Stimulated activated CD8-positive, alpha-beta memory T cell treated with anti-CD3 and anti-CD28 coated beads, Interleukin-12 subunit alpha, Interleukin-12 subunit beta, amount 100 ng/mL, for 1 hour (primary cell): ENCODE data around the gene MSLN.

Source experiments
- DNase-seq: peaks from one replicate; pipeline ENCODE4 v3.0.0-alpha.2; 2020; ENCODE audit warnings: low read depth

MSLN gene

GRCh38 chr16:723695-724094 is 36.8 kb upstream of the MSLN start:
- DNase-seq, result no peak

DNA sequence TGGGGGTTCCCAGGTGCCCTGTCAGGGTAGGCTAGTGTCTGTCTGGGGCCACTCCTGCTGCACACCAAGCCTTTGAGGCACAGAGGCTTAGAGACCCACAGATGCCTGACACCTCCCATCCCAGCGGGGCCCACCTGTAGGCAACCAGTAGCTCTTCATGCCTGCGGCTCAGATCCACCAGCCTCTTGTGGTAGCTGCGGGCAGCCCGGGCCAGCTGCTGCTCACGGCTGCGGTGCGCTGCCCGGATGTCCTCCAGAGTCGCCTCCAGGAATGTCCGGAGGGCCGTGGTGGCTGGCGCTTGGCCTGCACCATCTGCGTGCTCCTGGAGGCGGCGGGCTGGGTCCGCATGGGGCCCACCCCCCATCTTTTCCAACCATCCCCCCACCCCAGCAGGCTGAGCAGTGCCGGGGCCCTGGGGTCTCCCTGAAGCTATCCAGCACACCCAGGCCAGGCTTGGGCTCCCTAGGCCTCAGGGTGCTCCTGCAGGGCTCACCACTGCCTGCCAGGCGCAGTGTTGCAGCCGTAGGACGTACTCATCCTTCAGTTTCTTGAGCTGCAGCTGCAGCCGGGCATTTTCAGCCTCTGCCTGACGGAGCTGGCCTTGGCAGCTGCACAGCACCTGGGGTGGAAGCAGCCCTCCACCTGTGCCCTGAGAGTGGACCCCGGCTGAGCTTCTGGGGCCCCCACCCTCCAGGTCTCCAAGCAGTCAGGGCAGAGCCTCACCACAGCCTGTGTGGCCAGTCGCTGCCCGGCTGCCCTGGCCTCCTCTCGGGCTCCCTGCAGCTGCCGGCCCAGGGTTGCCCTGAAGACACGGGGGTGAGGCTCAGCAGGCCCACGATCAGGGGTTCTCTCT is 36.1 kb upstream of the MSLN start:
- no peak for DNase-seq

GRCh38 chr16:725041-725376 is 35.5 kb upstream of the MSLN start:
- no peak for DNase-seq

GRCh38 chr16:725463-726187 is 34.9 kb upstream of the MSLN start:
- DNase-seq, result no peak

DNA sequence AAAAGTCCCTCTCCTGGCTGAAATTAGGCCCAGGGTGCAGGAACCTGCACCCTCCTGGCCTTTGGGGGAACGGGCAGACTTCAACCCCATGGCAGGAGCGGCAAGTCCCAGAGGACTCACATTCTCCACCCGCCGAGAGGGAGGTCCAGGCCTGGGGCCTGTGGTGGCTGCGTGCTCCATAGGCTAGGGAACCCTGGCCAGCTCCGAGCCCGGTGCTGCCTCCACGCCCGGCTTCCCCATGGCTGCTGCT is 34.4 kb upstream of the MSLN start:
- DNase-seq, result no peak

DNA sequence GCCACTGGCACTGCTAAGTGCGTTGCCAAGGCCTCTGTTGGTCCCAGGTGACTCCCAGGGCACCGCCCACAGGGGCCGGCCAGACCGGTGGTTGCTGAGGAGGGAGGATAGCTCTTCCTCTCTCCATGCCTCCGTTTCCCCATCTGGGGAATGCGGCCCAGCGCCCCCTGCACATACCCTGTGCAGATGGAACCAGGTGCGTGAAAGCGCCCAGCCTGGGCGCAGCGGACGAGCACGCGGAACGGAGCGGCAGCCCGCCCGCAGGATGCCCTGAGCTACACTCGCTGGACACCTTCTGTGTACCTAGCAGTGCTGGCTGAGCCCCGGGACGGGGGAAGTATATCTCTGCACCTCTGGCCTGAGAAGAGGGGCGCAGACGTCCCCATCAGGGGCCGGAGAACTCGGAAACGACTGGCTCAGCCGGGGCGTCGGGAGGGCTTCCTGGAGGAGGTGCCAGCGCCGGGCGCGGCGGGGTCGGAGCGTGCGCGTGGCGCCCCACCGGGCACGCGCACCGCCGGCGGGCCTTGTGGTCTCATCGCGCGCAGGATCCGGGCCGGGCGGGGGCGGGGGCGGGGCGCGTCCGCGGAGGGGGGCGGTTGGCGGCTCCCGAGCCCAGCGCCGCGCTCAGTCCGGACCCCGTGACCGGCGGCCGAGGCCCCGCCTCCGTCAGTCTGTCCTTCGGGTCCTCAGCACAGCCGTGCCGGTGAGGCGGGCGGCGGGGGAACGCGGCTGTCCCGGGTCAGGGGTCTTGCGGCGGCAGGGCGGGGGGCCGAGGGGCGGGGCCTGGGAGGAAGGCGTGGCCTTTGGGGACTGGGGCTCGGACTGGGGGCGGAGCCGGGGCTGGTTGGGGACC is 33.9 kb upstream of the MSLN start, which contains the start of the genes CCDC78 and HAGHL:
TSS of gene CCDC78 (minus strand) at position 6 of the 853 bp plus-strand sequence. CDS start 76 bp downstream, outside the sequence.
TSS of gene HAGHL (plus strand) at position 669 of the 853 bp plus-strand sequence. CDS start 404 bp downstream, outside the sequence.
- DNase-seq, result peak; percentile 43

GRCh38 chr16:727291-727977 is 33.1 kb upstream of the MSLN start:
- no peak for DNase-seq

GRCh38 chr16:728131-728889 is 32.2 kb upstream of the MSLN start:
- DNase-seq, result no peak

DNA sequence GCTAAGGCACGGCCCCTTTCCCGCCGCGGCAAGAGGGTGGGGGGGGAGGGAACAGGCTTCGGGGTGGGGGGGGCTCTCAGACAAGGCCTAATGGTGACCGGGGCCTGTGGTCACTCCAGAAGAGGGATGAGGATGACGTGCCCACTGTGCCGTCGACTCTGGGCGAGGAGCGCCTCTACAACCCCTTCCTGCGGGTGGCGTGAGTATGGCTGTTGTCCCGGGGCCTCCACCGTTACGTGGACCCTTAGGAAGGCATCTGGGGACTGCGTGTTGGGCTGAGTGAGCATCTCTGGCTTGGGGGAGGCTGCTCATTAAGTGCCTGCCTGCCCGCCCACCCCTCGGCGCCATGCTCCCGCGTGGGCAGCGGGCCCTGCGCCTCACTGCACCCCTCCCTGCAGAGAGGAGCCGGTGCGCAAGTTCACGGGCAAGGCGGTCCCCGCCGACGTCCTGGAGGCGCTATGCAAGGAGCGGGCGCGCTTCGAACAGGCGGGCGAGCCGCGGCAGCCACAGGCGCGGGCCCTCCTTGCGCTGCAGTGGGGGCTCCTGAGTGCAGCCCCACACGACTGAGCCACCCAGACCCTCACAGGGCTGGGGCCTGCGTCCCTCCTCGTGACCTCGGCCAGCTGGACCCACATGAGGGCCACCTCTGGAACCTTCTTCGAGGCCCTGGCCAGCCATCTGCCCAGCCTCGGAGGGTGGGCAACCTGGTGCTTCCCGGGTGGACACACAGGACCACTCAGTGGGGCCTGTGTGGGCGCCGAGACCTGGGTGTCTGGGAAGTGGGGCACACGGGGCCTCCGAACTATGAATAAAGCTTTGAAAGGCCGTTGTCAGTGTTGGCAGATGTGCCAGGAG is 31.4 kb upstream of the MSLN start:
- DNase-seq, result no peak

DNA sequence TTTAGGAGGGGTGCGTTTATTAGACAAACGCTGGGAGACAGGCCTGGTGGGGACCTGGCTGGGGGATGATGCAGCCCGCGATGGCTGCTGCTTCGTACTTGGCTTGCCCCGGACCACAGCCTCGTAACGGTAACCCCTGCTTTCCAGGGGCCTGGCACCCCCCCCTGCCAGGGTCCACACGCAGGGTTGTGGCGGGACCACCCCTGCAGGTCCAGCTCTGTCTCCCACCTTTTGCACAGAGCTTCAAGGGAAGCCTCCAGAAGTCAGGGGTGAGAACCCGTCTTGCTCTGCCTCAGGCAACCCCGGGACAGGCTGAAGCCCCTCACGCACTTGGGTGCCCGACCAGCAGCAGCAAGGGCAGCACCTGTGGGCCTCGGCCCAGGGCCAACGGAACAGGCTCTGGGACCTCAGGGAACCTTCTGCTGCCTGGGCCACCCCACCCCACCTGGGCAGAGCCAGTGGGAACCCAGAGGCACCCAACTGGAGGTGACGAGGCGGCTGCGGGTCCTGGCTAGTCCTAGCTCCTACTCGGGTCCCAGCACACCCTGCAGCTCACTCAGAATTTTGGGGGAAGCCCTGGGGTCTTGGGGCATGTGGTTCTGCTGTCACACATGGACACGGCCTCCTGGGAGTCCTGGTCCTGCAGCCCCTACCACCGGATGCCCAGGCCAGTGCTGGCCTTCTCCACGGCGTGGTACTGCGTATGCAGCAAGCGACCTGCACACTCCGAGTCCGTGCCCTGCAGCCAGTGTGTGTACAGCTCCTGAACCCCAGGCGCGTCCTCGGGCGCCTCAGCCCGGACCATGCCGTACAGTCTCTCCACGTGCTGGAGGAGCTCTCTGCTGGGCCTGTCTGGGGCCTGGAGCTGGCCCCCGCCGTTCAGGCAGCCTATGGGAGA is 30.5 kb upstream of the MSLN start:
- no peak for DNase-seq

GRCh38 chr16:730666-731509 is 29.6 kb upstream of the MSLN start:
- no peak for DNase-seq

- no peak for DNase-seq
Measured at GRCh38 chr16:732332-732731, 28.2 kb upstream of the MSLN start.

GRCh38 chr16:732936-733335 is 27.6 kb upstream of the MSLN start:
- no peak for DNase-seq

- no peak for DNase-seq
Measured at GRCh38 chr16:733382-734207, 26.9 kb upstream of the MSLN start.

DNA sequence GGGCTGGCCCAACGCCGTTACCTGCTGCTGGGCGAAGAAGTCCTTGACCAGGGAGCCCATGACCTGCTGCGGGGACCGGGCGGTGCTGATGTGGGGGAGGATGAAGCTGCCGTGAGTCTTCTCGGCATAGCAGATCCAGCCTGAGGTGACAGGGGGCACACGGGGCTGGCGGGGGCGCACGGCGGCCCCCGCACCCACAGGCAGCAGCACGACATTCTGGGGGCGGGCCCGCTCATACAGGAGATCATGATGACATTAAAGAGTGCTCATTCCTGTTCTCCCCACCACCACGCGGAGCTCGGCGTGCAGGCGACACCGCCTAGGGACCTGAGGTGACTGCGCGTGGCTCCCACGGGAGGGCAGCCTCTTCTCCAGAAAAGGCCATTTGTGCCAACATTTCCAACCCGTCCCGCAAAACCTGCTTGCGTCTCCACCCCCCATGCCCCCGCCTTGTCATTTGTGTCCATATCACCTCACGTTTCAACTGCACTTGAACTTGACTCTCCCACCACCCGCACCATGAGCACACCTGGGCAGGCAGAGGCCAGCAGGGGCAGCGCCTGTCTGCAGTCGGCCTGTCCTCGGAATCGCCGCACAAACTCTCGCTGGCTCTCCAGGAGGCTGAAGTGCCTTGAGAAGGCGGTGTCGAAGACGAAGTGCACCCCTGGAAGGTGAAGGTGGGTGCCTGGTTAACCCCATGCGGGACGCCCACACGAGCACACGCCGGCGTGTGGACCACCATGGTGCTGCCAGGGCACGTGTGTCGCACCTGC is 26.1 kb upstream of the MSLN start:
- DNase-seq, result no peak

DNA sequence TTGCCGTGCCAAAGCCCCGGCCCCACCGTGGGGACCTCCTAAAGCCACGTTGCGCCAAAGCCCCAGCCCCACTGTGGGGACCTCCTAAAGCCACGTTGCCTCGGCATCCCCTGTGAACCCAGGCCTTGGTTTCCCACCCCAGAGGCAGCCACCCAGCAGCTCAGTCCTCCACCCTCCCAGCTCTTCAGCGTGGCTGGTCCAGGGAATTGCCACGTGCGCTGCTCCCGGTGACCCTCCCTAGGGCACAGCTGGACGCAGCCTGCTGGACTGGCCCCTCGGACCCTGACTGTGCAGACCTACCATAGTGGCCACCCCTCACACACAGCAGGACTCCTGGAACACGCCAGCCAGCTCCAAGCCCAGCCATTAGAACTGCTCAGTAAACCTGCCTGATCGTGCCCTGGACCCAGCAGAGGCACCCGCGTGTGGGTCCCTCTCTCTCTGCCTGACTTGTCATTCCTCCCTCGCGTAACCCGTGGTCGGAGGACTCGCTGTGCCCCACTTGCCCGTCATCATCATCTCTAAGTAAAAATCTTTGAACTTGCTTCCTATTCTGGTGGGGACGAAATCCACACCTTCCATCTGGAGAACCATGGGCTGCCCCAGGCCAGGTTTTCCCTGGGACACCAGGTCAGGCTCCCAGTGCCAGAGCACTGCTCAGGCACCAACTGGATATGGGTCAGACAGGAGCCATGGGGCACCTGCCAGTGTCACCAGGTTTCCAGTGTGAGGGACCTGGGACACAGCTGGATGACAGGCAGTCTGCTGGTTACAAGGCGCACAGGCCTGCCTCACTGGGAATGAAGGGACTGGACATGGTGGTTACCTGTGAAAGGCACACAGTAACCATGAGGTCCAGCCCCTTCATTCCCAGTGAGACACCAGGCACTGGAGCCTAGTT is 25.3 kb upstream of the MSLN start:
- DNase-seq, result no peak
